PC-9 (cell line): ENCODE measurements around the gene SH3PXD2A.

ENCODE experiments used
- CTCF ChIP-seq: fragments of 200-600 bp; sonication (generic); conservative IDR thresholded peaks from 2 replicates; pipeline ENCODE4 v1.6.1; 2017; ENCODE audit warnings: mixed run types, antibody characterized with exemption, mild to moderate bottlenecking, moderate library complexity
- EZH2 ChIP-seq: fragments of 200-600 bp; sonication (generic); IDR thresholded peaks from 2 replicates; pipeline ENCODE4 v1.8.0; 2017; ENCODE audit warnings: antibody characterized with exemption, low read depth

- TF ChIP-seq CTCF: no peak
- no peak for TF ChIP-seq EZH2
These were observed 264.6 kb downstream of the SH3PXD2A start for GRCh38 chr10:103590744-103591291.
